PC-9 (cell line): ENCODE measurements around the gene ZFAND3.

Experiments
- CTCF ChIP-seq: fragments of 200-600 bp; sonication (generic); conservative IDR thresholded peaks from 2 replicates; pipeline ENCODE4 v1.6.1; 2017; ENCODE audit warnings: mixed run types, antibody characterized with exemption, mild to moderate bottlenecking, moderate library complexity
- EZH2 ChIP-seq: fragments of 200-600 bp; sonication (generic); IDR thresholded peaks from 2 replicates; pipeline ENCODE4 v1.8.0; 2017; ENCODE audit warnings: antibody characterized with exemption, low read depth

GRCh38 chr6:38080360-38080759 is 260.8 kb downstream of the ZFAND3 start:
- TF ChIP-seq EZH2, result no peak
- TF ChIP-seq CTCF, result no peak
